ENCODE measurements around the gene TUBB8. TPM values are rescaled to one million over a fixed set of nuclear protein-coding genes. Genes with fewer than 3 reads are reported as not detected.

The TUBB8 gene
- polyA plus RNA-seq, 2 of the 4 experiments (the other 2 are of a cell fraction) = 0.16 TPM; not detected in 1

- Histone ChIP-seq H3K4me1 (no peaks in the 10 kb centered on the region), H3K27ac (no peak overlapping the region), H3K9me3 (no peaks in the 10 kb centered on the region), H3K4me2 (no peak overlapping the region), H3K4me3 (no peak overlapping the region)
- ChIA-PET POLR2A (no interaction called here), CTCF (interaction anchor here (0.7 to 3.0 kb wide), 5 partner anchors 9 to 46 kb away, joined by 3 to 9 read pairs (median 4); no protein-coding TSS in a partner anchor)
- DNase-seq (ENCODE audit: low read depth in 1 of 2, low spot score in 1 of 2) (no peak), FAIRE-seq (no peak), ATAC-seq (no peak)
- 79% methylated on average over 13 of the region's 19 CpGs for WGBS (ENCODE audit: missing lambda C conversion rate)
- TF ChIP-seq USF2 (IDR thresholded peaks at IDR 0.05) (no peak), RFX5 (IDR thresholded peaks at IDR 0.05) (no peak), ATOH8 (CRISPR knock-in tag; IDR thresholded peaks at IDR 0.05; ENCODE audit: low read depth) (no peak), HEYL (CRISPR knock-in tag; IDR thresholded peaks at IDR 0.05) (no peak), ZSCAN20 (CRISPR knock-in tag; IDR thresholded peaks at IDR 0.05) (no peak), MAFK (IDR thresholded peaks at IDR 0.05; ENCODE audit: partially characterized antibody) (no peak), JUNB (IDR thresholded peaks at IDR 0.05) (no peak), JUN (IDR thresholded peaks at IDR 0.05) (no peak), MYC (IDR thresholded peaks at IDR 0.05; ENCODE audit: borderline replicate concordance, low read length) (no peak), ZNF302 (CRISPR knock-in tag; IDR thresholded peaks at IDR 0.05) (no peak), SREBF2 (IDR thresholded peaks at IDR 0.05) (no peak), CBX8 (IDR thresholded peaks at IDR 0.05) (no peak), ZC3H11A (IDR thresholded peaks at IDR 0.05) (no peak), NFE2L2 (conservative IDR thresholded peaks at IDR 0.05; ENCODE audit: low read length) (no peak), ELK1 (IDR thresholded peaks at IDR 0.05; ENCODE audit: low read depth, low read length) (no peak), NR3C1 (IDR thresholded peaks at IDR 0.05) (no peak), FOSB (CRISPR knock-in tag; IDR thresholded peaks at IDR 0.05) (no peak), TFCP2L1 (CRISPR knock-in tag; IDR thresholded peaks at IDR 0.05) (no peak), HDAC2 (IDR thresholded peaks at IDR 0.05) (no peak), CBX2 (IDR thresholded peaks at IDR 0.05; ENCODE audit: borderline replicate concordance, low read depth) (no peak)
Observed at GRCh38 chr10:87177-88080, 38.3 kb upstream of the TUBB8 start.

- Histone ChIP-seq H3K27ac (no peak overlapping the region), H3K4me1 (no peaks in the 10 kb centered on the region), H3K9me3 (no peaks in the 10 kb centered on the region), H3K4me3 (no peak overlapping the region), H3K4me2 (no peak overlapping the region)
- ATAC-seq (no peak), DNase-seq (ENCODE audit: low read depth in 1 of 2, low spot score in 1 of 2) (no peak), FAIRE-seq (no peak)
- WGBS (ENCODE audit: missing lambda C conversion rate) = 58% methylated on average over 9 of the region's 10 CpGs
- POLR2A ChIA-PET = no interaction called here
- no peak for TF ChIP-seq HOXB5 (CRISPR knock-in tag; IDR thresholded peaks at IDR 0.05)
- TF ChIP-seq CTCF (IDR thresholded peaks at IDR 0.05) = no peak
- TF ChIP-seq BCL3 (IDR thresholded peaks at IDR 0.05) = no peak
- CTCF ChIA-PET = interaction anchor here (1.5 to 3.0 kb wide), 2 partner anchors 9 to 10 kb away, joined by 4 to 9 read pairs; no protein-coding TSS in a partner anchor
Observed at GRCh38 chr10:86031-86430, 36.9 kb upstream of the TUBB8 start.

Measured in A549 (cell line).